ENCODE data around the gene RNASEH2C.
"Not testable (repeated sequence)": the region's sequence is repeated elsewhere in the genome, so short reads cannot be mapped to it uniquely, and the experiment has no call there.

The RNASEH2C gene

GRCh38 chr11:65739022-65739421, 18.4 kb upstream of the RNASEH2C start:
- H3K27ac ChIP-seq (ENCODE audit: low read depth, low read length), result no peak overlapping the region
- no peak overlapping the region for H3K4me3 ChIP-seq (ENCODE audit: low read length)
- no peaks in the 10 kb centered on the region for H3K36me3 ChIP-seq (ENCODE audit: control insufficient read depth, insufficient read depth, low read length)
- no peaks in the 10 kb centered on the region for H3K4me1 ChIP-seq (ENCODE audit: control insufficient read depth, insufficient read depth, low read length)
- H3K9ac ChIP-seq (ENCODE audit: low read length), result no peak overlapping the region
- no peaks in the 10 kb centered on the region for H3K27me3 ChIP-seq (ENCODE audit: control insufficient read depth, insufficient read depth, low read length)

- no peak overlapping the region for H3K4me3 ChIP-seq (ENCODE audit: low read length)
- H3K9ac ChIP-seq (ENCODE audit: low read length), result no peak overlapping the region
- H3K27me3 ChIP-seq (ENCODE audit: control insufficient read depth, insufficient read depth, low read length), result no peaks in the 10 kb centered on the region
- no peaks in the 10 kb centered on the region for H3K36me3 ChIP-seq (ENCODE audit: control insufficient read depth, insufficient read depth, low read length)
- no peak overlapping the region for H3K27ac ChIP-seq (ENCODE audit: low read depth, low read length)
- no peaks in the 10 kb centered on the region for H3K4me1 ChIP-seq (ENCODE audit: control insufficient read depth, insufficient read depth, low read length)
Measured at GRCh38 chr11:65736810-65737209, 16.2 kb upstream of the RNASEH2C start.

- H3K4me1 ChIP-seq (ENCODE audit: control insufficient read depth, insufficient read depth, low read length); H3K36me3 ChIP-seq (ENCODE audit: control insufficient read depth, insufficient read depth, low read length); H3K27ac ChIP-seq (ENCODE audit: low read depth, low read length); H3K4me3 ChIP-seq (ENCODE audit: low read length); H3K9ac ChIP-seq (ENCODE audit: low read length); H3K27me3 ChIP-seq (ENCODE audit: control insufficient read depth, insufficient read depth, low read length): not testable (repeated sequence)
Measured at GRCh38 chr11:65735111-65735510, 14.5 kb upstream of the RNASEH2C start.

GRCh38 chr11:65730461-65730860, 9.9 kb upstream of the RNASEH2C start:
- Histone ChIP-seq H3K27ac (ENCODE audit: low read depth, low read length) (no peak overlapping the region), H3K4me3 (ENCODE audit: low read length) (no peak overlapping the region), H3K9ac (ENCODE audit: low read length) (no peak overlapping the region), H3K4me1 (ENCODE audit: control insufficient read depth, insufficient read depth, low read length) (no peaks in the 10 kb centered on the region), H3K36me3 (ENCODE audit: control insufficient read depth, insufficient read depth, low read length) (no peaks in the 10 kb centered on the region), H3K27me3 (ENCODE audit: control insufficient read depth, insufficient read depth, low read length) (no peaks in the 10 kb centered on the region)

GRCh38 chr11:65727865-65728264, 7.3 kb upstream of the RNASEH2C start:
- Histone ChIP-seq H3K36me3 (ENCODE audit: control insufficient read depth, insufficient read depth, low read length) (no peaks in the 10 kb centered on the region), H3K9ac (ENCODE audit: low read length) (no peak overlapping the region), H3K27ac (ENCODE audit: low read depth, low read length) (no peak overlapping the region), H3K27me3 (ENCODE audit: control insufficient read depth, insufficient read depth, low read length) (no peaks in the 10 kb centered on the region), H3K4me3 (ENCODE audit: low read length) (no peak overlapping the region), H3K4me1 (ENCODE audit: control insufficient read depth, insufficient read depth, low read length) (no peaks in the 10 kb centered on the region)

- Histone ChIP-seq H3K27me3 (ENCODE audit: control insufficient read depth, insufficient read depth, low read length) (no peaks in the 10 kb centered on the region), H3K4me3 (ENCODE audit: low read length) (no peak overlapping the region), H3K27ac (ENCODE audit: low read depth, low read length) (no peak overlapping the region), H3K36me3 (ENCODE audit: control insufficient read depth, insufficient read depth, low read length) (no peaks in the 10 kb centered on the region), H3K9ac (ENCODE audit: low read length) (no peak overlapping the region), H3K4me1 (ENCODE audit: control insufficient read depth, insufficient read depth, low read length) (no peaks in the 10 kb centered on the region)
Measured at GRCh38 chr11:65726660-65727059, 6.1 kb upstream of the RNASEH2C start.

- Histone ChIP-seq H3K4me1 (ENCODE audit: control insufficient read depth, insufficient read depth, low read length) (peaks cover 15% of the 10 kb centered on the region), H3K4me3 (ENCODE audit: low read length) (no peak overlapping the region), H3K27ac (ENCODE audit: low read depth, low read length) (no peak overlapping the region), H3K9ac (ENCODE audit: low read length) (no peak overlapping the region), H3K36me3 (ENCODE audit: control insufficient read depth, insufficient read depth, low read length) (peaks cover 13% of the 10 kb centered on the region), H3K27me3 (ENCODE audit: control insufficient read depth, insufficient read depth, low read length) (no peaks in the 10 kb centered on the region)
Measured at GRCh38 chr11:65722261-65722660, 1.7 kb upstream of the RNASEH2C start.

GRCh38 chr11:65719871-65720210, 757 bp downstream of the RNASEH2C start:
- H3K36me3 ChIP-seq (ENCODE audit: control insufficient read depth, insufficient read depth, low read length), result peaks cover 28% of the 10 kb centered on the region
- H3K4me3 ChIP-seq (ENCODE audit: low read length), result peak overlapping the region; percentile 93
- peaks cover 15% of the 10 kb centered on the region for H3K4me1 ChIP-seq (ENCODE audit: control insufficient read depth, insufficient read depth, low read length)
- peak overlapping the region; percentile 90 for H3K27ac ChIP-seq (ENCODE audit: low read depth, low read length)
- H3K9ac ChIP-seq (ENCODE audit: low read length), result peak overlapping the region; percentile 35
- H3K27me3 ChIP-seq (ENCODE audit: control insufficient read depth, insufficient read depth, low read length), result no peaks in the 10 kb centered on the region

GRCh38 chr11:65718964-65719492, 1.6 kb downstream of the RNASEH2C start:
- Histone ChIP-seq H3K36me3 (ENCODE audit: control insufficient read depth, insufficient read depth, low read length) (peaks cover 34% of the 10 kb centered on the region), H3K27ac (ENCODE audit: low read depth, low read length) (no peak overlapping the region), H3K4me1 (ENCODE audit: control insufficient read depth, insufficient read depth, low read length) (peaks cover 15% of the 10 kb centered on the region), H3K27me3 (ENCODE audit: control insufficient read depth, insufficient read depth, low read length) (no peaks in the 10 kb centered on the region), H3K4me3 (ENCODE audit: low read length) (peak overlapping the region; percentile 93), H3K9ac (ENCODE audit: low read length) (no peak overlapping the region)

GRCh38 chr11:65718531-65718930, 2.1 kb downstream of the RNASEH2C start:
- H3K27me3 ChIP-seq (ENCODE audit: control insufficient read depth, insufficient read depth, low read length), result no peaks in the 10 kb centered on the region
- H3K9ac ChIP-seq (ENCODE audit: low read length), result no peak overlapping the region
- peaks cover 15% of the 10 kb centered on the region for H3K4me1 ChIP-seq (ENCODE audit: control insufficient read depth, insufficient read depth, low read length)
- H3K27ac ChIP-seq (ENCODE audit: low read depth, low read length), result no peak overlapping the region
- no peak overlapping the region for H3K4me3 ChIP-seq (ENCODE audit: low read length)
- H3K36me3 ChIP-seq (ENCODE audit: control insufficient read depth, insufficient read depth, low read length), result peaks cover 38% of the 10 kb centered on the region

- no peak overlapping the region for H3K9ac ChIP-seq (ENCODE audit: low read length)
- peaks cover 16% of the 10 kb centered on the region for H3K4me1 ChIP-seq (ENCODE audit: control insufficient read depth, insufficient read depth, low read length)
- H3K27me3 ChIP-seq (ENCODE audit: control insufficient read depth, insufficient read depth, low read length), result no peaks in the 10 kb centered on the region
- H3K36me3 ChIP-seq (ENCODE audit: control insufficient read depth, insufficient read depth, low read length), result peaks cover 43% of the 10 kb centered on the region
- H3K4me3 ChIP-seq (ENCODE audit: low read length), result no peak overlapping the region
- H3K27ac ChIP-seq (ENCODE audit: low read depth, low read length), result no peak overlapping the region
Measured at GRCh38 chr11:65717906-65718305, 2.7 kb downstream of the RNASEH2C start.

GRCh38 chr11:65716774-65717405, 3.7 kb downstream of the RNASEH2C start:
- no peak overlapping the region for H3K9ac ChIP-seq (ENCODE audit: low read length)
- no peak overlapping the region for H3K27ac ChIP-seq (ENCODE audit: low read depth, low read length)
- no peaks in the 10 kb centered on the region for H3K27me3 ChIP-seq (ENCODE audit: control insufficient read depth, insufficient read depth, low read length)
- H3K36me3 ChIP-seq (ENCODE audit: control insufficient read depth, insufficient read depth, low read length), result peaks cover 43% of the 10 kb centered on the region
- H3K4me1 ChIP-seq (ENCODE audit: control insufficient read depth, insufficient read depth, low read length), result peaks cover 21% of the 10 kb centered on the region
- no peak overlapping the region for H3K4me3 ChIP-seq (ENCODE audit: low read length)

GRCh38 chr11:65716302-65716701, 4.3 kb downstream of the RNASEH2C start:
- Histone ChIP-seq H3K27me3 (ENCODE audit: control insufficient read depth, insufficient read depth, low read length) (no peaks in the 10 kb centered on the region), H3K36me3 (ENCODE audit: control insufficient read depth, insufficient read depth, low read length) (peaks cover 43% of the 10 kb centered on the region), H3K27ac (ENCODE audit: low read depth, low read length) (no peak overlapping the region), H3K4me3 (ENCODE audit: low read length) (no peak overlapping the region), H3K9ac (ENCODE audit: low read length) (no peak overlapping the region), H3K4me1 (ENCODE audit: control insufficient read depth, insufficient read depth, low read length) (peaks cover 21% of the 10 kb centered on the region)
